BJ (cell line): ENCODE data around the gene GALNT11. TPM values are rescaled to one million over a fixed set of nuclear protein-coding genes. Genes with fewer than 3 reads are reported as not detected.
"Not testable (repeated sequence)": the region's sequence is repeated elsewhere in the genome, so short reads cannot be mapped to it uniquely, and the experiment has no call there.

Source experiments
- CTCF ChIA-PET: fragments of 350-600 bp; formaldehyde crosslinking; extraction: SDS; loops from one replicate; lab custom pipeline; 2021; ENCODE audit warnings: antibody characterized with exemption, inconsistent platforms; lab: Yijun Ruan, JAX
- POLR2A ChIA-PET: fragments of 300-600 bp; sonication (Branson Sonifier 250); formaldehyde crosslinking; extraction: SDS; loops from one replicate; lab custom pipeline; 2021; ENCODE audit warnings: antibody characterized with exemption; lab: Charles Lee
- DNase-seq: peaks from one replicate; pipeline ENCODE4 v3.0.0-alpha.2; 2011; ENCODE audit warnings: low read depth
- H3K27me3 ChIP-seq: 2 replicates; pipeline ENCODE4 v1.6.0; 2011; ENCODE audit warnings: low read length; ENCODE audit not compliant: control insufficient read depth, insufficient read depth
- H3K36me3 ChIP-seq: 2 replicates; pipeline ENCODE4 v1.5.1; 2011; ENCODE audit warnings: low read length; ENCODE audit not compliant: control insufficient read depth, insufficient read depth
- H3K4me3 ChIP-seq: 2 replicates; pipeline ENCODE4 v1.5.1; 2011; ENCODE audit warnings: low read depth, mild to moderate bottlenecking, control low read depth, low read length
- polyA plus RNA-seq: library from polyadenylated mRNA; depleted of rRNA; stranded (reverse); fragments of >200 nt; gene quantifications from 2 replicates; pipeline ENCODE4 v1.2.3, GENCODE V29; 2011
- TF ChIP-seq, protein P1 (sequence below): IDR thresholded peaks from 2 replicates; pipeline ENCODE4 v1.5.1; 2011; ENCODE audit warnings: low read depth, mild to moderate bottlenecking, control low read depth, inconsistent platforms, low read length, moderate library complexity; ENCODE audit not compliant: insufficient read depth

GALNT11 gene
- polyA plus RNA-seq, 1 experiment, result 18.7 TPM

DNA sequence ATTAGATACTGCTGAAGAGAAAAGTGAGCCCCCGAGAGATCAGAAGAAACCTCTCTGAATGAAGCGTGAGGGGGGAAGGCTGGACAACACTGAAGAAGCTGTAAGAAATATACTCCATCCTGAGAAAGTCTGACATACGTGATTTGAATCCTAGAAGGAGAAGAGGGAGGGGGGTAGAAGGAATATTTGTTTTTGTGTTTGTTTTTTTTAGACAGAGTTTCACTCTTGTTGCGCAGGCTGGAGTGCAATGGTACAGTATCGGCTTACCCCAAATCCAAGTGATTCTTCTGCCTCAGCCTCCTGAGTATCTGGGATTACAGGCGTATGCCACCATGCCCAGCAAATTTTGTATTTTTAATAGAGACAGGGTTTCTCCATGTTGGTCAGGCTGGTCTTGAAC, 52.6 kb downstream of the GALNT11 start:
- H3K4me3 ChIP-seq, result no peak overlapping the region
- TF ChIP-seq, protein P1, sequence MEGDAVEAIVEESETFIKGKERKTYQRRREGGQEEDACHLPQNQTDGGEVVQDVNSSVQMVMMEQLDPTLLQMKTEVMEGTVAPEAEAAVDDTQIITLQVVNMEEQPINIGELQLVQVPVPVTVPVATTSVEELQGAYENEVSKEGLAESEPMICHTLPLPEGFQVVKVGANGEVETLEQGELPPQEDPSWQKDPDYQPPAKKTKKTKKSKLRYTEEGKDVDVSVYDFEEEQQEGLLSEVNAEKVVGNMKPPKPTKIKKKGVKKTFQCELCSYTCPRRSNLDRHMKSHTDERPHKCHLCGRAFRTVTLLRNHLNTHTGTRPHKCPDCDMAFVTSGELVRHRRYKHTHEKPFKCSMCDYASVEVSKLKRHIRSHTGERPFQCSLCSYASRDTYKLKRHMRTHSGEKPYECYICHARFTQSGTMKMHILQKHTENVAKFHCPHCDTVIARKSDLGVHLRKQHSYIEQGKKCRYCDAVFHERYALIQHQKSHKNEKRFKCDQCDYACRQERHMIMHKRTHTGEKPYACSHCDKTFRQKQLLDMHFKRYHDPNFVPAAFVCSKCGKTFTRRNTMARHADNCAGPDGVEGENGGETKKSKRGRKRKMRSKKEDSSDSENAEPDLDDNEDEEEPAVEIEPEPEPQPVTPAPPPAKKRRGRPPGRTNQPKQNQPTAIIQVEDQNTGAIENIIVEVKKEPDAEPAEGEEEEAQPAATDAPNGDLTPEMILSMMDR, result no peak
- ChIA-PET CTCF (no interaction called here), POLR2A (no interaction called here)
- H3K36me3 ChIP-seq, result no peaks in the 10 kb centered on the region
- DNase-seq, result no peak
- no peaks in the 10 kb centered on the region for H3K27me3 ChIP-seq

DNA sequence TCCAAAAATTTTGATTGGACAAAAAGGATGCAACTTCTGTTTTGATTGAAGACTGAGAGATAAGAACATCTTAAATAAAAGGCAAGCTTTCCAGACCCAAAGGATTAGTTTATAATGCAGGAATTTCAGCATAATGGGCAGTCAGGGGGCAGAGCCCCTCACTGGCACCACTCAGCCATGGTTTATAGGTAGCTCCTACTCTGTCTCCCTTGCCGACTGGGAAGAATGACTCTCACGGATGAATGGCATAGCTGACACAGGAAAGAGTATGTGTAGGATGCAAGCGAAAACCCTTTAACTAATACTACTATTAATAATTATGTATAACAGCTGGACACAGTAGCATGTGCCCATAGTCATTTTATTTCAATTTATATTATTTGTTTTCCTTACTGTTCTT, 53.3 kb downstream of the GALNT11 start:
- no peak for DNase-seq

DNA sequence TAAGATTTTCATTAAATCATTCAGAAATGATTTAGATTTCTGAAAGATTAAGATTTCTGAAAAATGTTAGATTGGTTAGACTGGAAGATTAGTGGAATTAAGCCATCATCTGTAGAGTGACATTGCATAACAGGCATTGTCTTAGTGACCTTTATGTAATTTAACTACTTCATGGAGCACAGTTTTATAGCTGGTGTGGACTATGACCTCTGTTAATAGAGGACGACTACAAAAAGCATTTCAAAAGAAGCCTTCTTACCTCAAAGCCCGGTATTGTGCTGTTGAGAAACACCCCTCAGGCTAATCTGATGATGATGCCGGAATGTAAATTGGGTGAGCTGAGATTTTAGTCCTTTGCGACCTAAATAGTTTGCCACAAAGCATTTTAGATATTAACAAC, 55.6 kb downstream of the GALNT11 start:
- TF ChIP-seq, protein P1, result no peak
- CTCF ChIA-PET, result no interaction called here
- POLR2A ChIA-PET, result no interaction called here
- H3K36me3 ChIP-seq, result no peaks in the 10 kb centered on the region
- no peak for DNase-seq
- no peak overlapping the region for H3K4me3 ChIP-seq
- H3K27me3 ChIP-seq, result no peaks in the 10 kb centered on the region

More for the DNA sequence above, 53.3 kb downstream of the GALNT11 start:
- CTCF ChIA-PET, result interaction anchor here (0.9 kb wide), 1 partner anchor 19 kb away, joined by 3 read pairs; no protein-coding TSS in a partner anchor
- Histone ChIP-seq H3K27me3 (no peaks in the 10 kb centered on the region), H3K36me3 (no peaks in the 10 kb centered on the region), H3K4me3 (no peak overlapping the region)
- TF ChIP-seq, protein P1, result no peak
- POLR2A ChIA-PET, result interaction anchor here (0.7 kb wide), 1 partner anchor 80 kb away, joined by 4 read pairs; no protein-coding TSS in a partner anchor

DNA sequence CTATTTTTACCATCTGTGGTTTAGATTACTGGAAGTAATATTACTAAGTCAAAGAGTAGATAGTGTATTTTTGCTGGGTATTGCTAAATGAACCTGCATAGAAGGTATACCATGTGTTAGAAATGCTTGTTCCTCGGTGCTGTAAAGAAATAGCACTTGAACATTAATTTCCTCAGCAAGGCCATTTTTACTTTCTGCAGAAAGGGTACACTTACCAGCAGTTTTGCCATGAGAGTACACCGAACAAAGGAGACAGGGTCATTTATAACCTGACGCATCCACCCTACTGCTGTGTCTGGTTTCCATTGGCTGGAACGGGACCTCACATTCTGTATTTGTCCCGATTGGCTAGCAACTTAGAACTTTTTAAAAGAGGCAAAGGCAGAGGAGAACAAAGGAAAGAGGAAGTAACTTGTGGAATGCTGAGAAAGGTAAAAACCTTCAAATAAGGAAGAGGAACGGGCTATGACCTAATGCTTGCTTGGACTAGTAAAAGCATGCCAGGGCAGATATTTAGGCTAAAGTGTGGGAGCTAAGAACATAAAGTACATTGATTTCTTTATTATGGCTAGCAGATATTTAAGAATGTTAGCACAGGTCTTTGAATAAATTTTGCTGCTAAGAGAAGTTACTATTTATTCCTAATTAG, 56.7 kb downstream of the GALNT11 start:
- CTCF ChIA-PET, H3K27me3 ChIP-seq, POLR2A ChIA-PET, H3K4me3 ChIP-seq, DNase-seq, H3K36me3 ChIP-seq: not testable (repeated sequence)

DNA sequence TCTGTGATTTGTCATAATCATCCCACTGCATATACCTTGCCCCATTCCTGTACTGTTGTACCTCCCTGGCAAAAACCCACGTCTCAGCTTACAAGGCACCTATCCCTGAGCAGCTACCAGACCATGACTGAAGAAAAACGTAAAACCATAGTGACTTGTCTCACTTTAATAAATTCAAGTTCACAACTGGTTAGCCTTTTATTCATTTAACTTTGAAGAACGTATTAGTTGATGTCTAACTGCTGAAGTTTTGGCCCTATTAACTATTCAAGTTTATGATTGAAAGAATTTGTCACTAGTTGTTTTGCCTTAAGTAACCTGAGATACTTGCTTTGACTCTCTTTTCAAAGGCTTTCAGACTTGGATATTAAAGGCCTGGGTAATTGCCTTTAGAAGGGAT, 59.7 kb downstream of the GALNT11 start:
- TF ChIP-seq, protein P1, result no peak
- CTCF ChIA-PET, result no interaction called here

DNA sequence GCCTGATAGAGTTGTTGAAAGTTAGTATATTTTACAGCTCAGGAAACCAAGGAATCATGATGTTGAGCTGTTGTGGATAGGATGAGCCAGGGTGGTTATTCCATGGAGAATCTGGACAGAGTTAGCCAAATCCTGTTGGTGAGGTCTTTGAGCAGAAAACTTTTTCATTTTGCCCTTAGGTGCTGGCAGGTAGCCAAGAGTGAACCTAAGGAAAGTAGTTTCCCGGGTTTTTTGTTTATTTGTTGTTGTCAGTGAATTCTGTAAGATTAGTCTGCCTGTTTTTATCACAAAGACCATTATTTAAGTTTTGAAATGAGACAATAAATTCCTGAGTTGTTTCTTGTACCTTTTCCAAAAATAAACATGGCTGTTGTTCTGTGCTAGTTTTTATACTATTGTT, 61.0 kb downstream of the GALNT11 start:
- CTCF ChIA-PET, result interaction anchor here (0.9 kb wide), 1 partner anchor 12 kb away, joined by 3 read pairs; no protein-coding TSS in a partner anchor
- TF ChIP-seq, protein P1, result no peak
- no peaks in the 10 kb centered on the region for H3K27me3 ChIP-seq
- no peaks in the 10 kb centered on the region for H3K36me3 ChIP-seq
- DNase-seq, result no peak
- POLR2A ChIA-PET, result no interaction called here
- no peak overlapping the region for H3K4me3 ChIP-seq

More for the DNA sequence above, 59.7 kb downstream of the GALNT11 start:
- H3K27me3 ChIP-seq, result no peaks in the 10 kb centered on the region
- H3K36me3 ChIP-seq, result no peaks in the 10 kb centered on the region
- POLR2A ChIA-PET, result no interaction called here
- DNase-seq, result no peak
- no peak overlapping the region for H3K4me3 ChIP-seq
